Measurements from ENCODE around the gene TMEM18.

TMEM18 gene

DNA sequence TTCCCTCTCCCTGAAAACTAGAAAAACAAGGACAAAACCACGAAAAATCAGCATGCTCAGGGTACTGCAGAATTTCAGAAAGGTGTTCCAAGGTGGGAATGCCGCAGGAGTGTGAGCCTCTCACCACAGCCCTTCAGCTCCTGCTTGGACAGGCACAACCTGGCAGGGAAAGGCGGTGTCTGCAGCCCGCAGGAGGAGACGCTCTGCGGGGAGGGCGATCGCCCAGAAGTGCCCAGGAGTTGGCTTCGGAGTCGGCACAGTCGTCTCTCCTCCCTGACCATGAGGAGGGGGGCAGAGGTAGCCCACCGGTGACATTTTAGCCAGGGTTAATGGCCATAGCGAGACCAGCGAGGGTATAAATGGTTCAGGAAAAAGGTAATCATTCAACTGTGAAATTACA is 57.2 kb downstream of the TMEM18 start:
- no peaks in the 10 kb centered on the region for H3K9me3 ChIP-seq (ENCODE audit: severe bottlenecking)
- H3K36me3 ChIP-seq = no peaks in the 10 kb centered on the region
- TF ChIP-seq, protein P1, sequence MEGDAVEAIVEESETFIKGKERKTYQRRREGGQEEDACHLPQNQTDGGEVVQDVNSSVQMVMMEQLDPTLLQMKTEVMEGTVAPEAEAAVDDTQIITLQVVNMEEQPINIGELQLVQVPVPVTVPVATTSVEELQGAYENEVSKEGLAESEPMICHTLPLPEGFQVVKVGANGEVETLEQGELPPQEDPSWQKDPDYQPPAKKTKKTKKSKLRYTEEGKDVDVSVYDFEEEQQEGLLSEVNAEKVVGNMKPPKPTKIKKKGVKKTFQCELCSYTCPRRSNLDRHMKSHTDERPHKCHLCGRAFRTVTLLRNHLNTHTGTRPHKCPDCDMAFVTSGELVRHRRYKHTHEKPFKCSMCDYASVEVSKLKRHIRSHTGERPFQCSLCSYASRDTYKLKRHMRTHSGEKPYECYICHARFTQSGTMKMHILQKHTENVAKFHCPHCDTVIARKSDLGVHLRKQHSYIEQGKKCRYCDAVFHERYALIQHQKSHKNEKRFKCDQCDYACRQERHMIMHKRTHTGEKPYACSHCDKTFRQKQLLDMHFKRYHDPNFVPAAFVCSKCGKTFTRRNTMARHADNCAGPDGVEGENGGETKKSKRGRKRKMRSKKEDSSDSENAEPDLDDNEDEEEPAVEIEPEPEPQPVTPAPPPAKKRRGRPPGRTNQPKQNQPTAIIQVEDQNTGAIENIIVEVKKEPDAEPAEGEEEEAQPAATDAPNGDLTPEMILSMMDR (IDR thresholded peaks at IDR 0.05; ENCODE audit: low read depth, low read length) = no peak
- H3K27me3 ChIP-seq (ENCODE audit: insufficient read depth, low read depth, severe bottlenecking) = no peaks in the 10 kb centered on the region
- no peak for DNase-seq
- H3K27ac ChIP-seq = no peak overlapping the region
- H3K4me3 ChIP-seq (ENCODE audit: low read depth, low read length) = no peak overlapping the region

- no peak overlapping the region for H3K27ac ChIP-seq
- no peaks in the 10 kb centered on the region for H3K27me3 ChIP-seq (ENCODE audit: insufficient read depth, low read depth, severe bottlenecking)
- H3K36me3 ChIP-seq = no peaks in the 10 kb centered on the region
- no peak for DNase-seq
- TF ChIP-seq, protein P1 (IDR thresholded peaks at IDR 0.05; ENCODE audit: low read depth, low read length) = no peak
- H3K4me3 ChIP-seq (ENCODE audit: low read depth, low read length) = no peak overlapping the region
- no peaks in the 10 kb centered on the region for H3K9me3 ChIP-seq (ENCODE audit: severe bottlenecking)
These were observed 58.7 kb downstream of the TMEM18 start for GRCh38 chr2:618422-618990.

DNA sequence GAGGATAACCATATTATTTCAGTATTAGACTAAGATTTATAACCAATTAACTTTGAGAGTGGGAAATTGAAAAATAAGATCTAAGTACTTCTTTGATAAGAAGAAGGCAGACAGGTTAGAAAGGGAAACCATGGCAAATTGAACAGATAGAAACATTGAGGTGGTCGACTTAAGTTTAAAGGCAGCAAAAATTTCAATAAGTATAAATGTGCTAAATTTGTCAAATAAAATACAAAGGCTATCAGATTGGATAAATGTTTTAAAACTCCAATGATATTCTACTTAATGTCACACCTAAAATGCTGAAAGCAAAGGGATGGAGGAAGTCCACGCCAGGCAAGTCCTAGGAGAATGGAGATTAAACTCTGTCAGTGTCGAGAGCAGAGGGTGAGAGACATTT is 59.2 kb downstream of the TMEM18 start:
- no peak for DNase-seq
- Histone ChIP-seq H3K27me3 (ENCODE audit: insufficient read depth, low read depth, severe bottlenecking) (no peaks in the 10 kb centered on the region), H3K36me3 (no peaks in the 10 kb centered on the region), H3K4me3 (ENCODE audit: low read depth, low read length) (no peak overlapping the region), H3K9me3 (ENCODE audit: severe bottlenecking) (no peaks in the 10 kb centered on the region), H3K27ac (no peak overlapping the region)
- TF ChIP-seq, protein P1 (IDR thresholded peaks at IDR 0.05; ENCODE audit: low read depth, low read length) = no peak

All from WERI-Rb-1 (cell line).